CD4-positive, alpha-beta T cell (primary cell): ENCODE data around the gene DNMT3A. TPM values are rescaled to one million over a fixed set of nuclear protein-coding genes. Genes with fewer than 3 reads are reported as not detected.

ENCODE experiments used
- ATAC-seq: fragments of 200-7000 bp; cut with Tn5 transposase; one replicate; pipeline ENCODE4 v1.10.0; 2022; ENCODE audit warnings: mild to moderate bottlenecking; ENCODE audit not compliant: poor library complexity
- CTCF ChIA-PET: fragments of 350-600 bp; sonication (Branson Sonifier 250); formaldehyde crosslinking; loops from one replicate; lab custom pipeline; 2021; ENCODE audit warnings: antibody characterized with exemption, inconsistent platforms; lab: Charles Lee
- POLR2A ChIA-PET: fragments of 350-600 bp; sonication (Branson Sonifier 250); formaldehyde crosslinking; loops from one replicate; lab custom pipeline; 2021; ENCODE audit warnings: antibody characterized with exemption, inconsistent platforms; lab: Charles Lee
- DNase-seq, 14 experiments: peaks; one replicate each; pipeline ENCODE4 v3.0.0-alpha.2; 2013 to 2020; ENCODE audit warnings: mixed read lengths in 2 of 14
- H3K27ac ChIP-seq, 2 donors: one replicate each; pipeline versions ENCODE4 v1.5.1 to v1.7.0; 2013; ENCODE audit warnings: low read length in 2 of 2, low read depth in 1 of 2, mild to moderate bottlenecking in 1 of 2
- H3K27me3 ChIP-seq, 2 experiments: 1 replicate in 1 of 2; 2 replicates in 1 of 2; pipeline versions ENCODE4 v1.6.1 to v1.7.0; 2013; ENCODE audit warnings: low read length in 2 of 2, control low read depth in 1 of 2, mild to moderate bottlenecking in 1 of 2, moderate library complexity in 1 of 2; ENCODE audit not compliant: insufficient read depth in 2 of 2, control insufficient read depth in 1 of 2
- H3K36me3 ChIP-seq: one replicate; pipeline ENCODE4 v1.6.1; 2013; ENCODE audit warnings: low read length, control low read depth; ENCODE audit not compliant: insufficient read depth
- H3K4me1 ChIP-seq: one replicate; pipeline ENCODE4 v1.6.1; 2013; ENCODE audit warnings: low read length, control low read depth; ENCODE audit not compliant: insufficient read depth
- H3K4me3 ChIP-seq: one replicate; pipeline ENCODE4 v1.5.1; 2013; ENCODE audit warnings: mild to moderate bottlenecking, low read length, moderate library complexity
- H3K9me3 ChIP-seq, 2 experiments: 1 replicate in 1 of 2; 2 replicates in 1 of 2; pipeline versions ENCODE4 v1.6.1 to v1.7.0; 2013; ENCODE audit warnings: low read length in 2 of 2, mild to moderate bottlenecking in 2 of 2, control low read depth in 1 of 2, moderate library complexity in 1 of 2; ENCODE audit not compliant: control insufficient read depth in 1 of 2, insufficient read depth in 1 of 2
- H3K27ac Mint-ChIP-seq: one replicate; pipeline ENCODE4 v1.8.0; 2020; ENCODE audit warnings: mixed read lengths
- H3K27me3 Mint-ChIP-seq: one replicate; pipeline ENCODE4 v1.8.0; 2021; ENCODE audit warnings: mixed read lengths
- H3K36me3 Mint-ChIP-seq: one replicate; pipeline ENCODE4 v1.8.0; 2021; ENCODE audit warnings: low read depth, mixed read lengths
- H3K4me1 Mint-ChIP-seq: one replicate; pipeline ENCODE4 v1.8.0; 2021; ENCODE audit warnings: low read depth, mixed read lengths
- H3K4me3 Mint-ChIP-seq: one replicate; pipeline ENCODE4 v1.8.0; 2020; ENCODE audit warnings: mild to moderate bottlenecking, mixed read lengths
- H3K9me3 Mint-ChIP-seq: one replicate; pipeline ENCODE4 v1.8.0; 2020; ENCODE audit warnings: mixed read lengths
- CTCF ChIP-seq: fragments of 200-600 bp; IDR thresholded peaks from one replicate; pipeline ENCODE4 v1.8.0; 2022; ENCODE audit warnings: antibody characterized with exemption, mild to moderate bottlenecking
- intact Hi-C, 2 experiments: fragments of 100-400 bp; cut with DNase I in 1 of 2; cut with micrococcal nuclease in 1 of 2; formaldehyde crosslinking; loops; one replicate each; pipeline versions ENCODE4 v1.15.1 to v1.9.0; 2023 to 2025; cut with DNase I, micrococcal nuclease
- total RNA-seq, 174 experiments: library from RNA in 2 of 174; stranded (reverse) in 2 of 174; gene quantifications; one replicate each; pipeline ENCODE4 v1.2.3 and lab custom pipeline; 2021 to 2026

DNMT3A gene
- total RNA-seq, 2 experiments from 2014 or later: 57.1 to 62.1 TPM

- H3K9me3 ChIP-seq: no peaks in the 10 kb centered on the region
- peaks cover 25% of the 10 kb centered on the region for H3K36me3 Mint-ChIP-seq
- peak overlapping the region; percentile 99 for H3K27ac Mint-ChIP-seq
- H3K4me3 Mint-ChIP-seq: no peak overlapping the region
- peaks cover 14% of the 10 kb centered on the region for H3K36me3 ChIP-seq
- H3K4me3 ChIP-seq: no peak overlapping the region
- H3K4me1 Mint-ChIP-seq: peaks cover 56% of the 10 kb centered on the region
- intact Hi-C loops: no loop called here
- H3K27me3 Mint-ChIP-seq: no peaks in the 10 kb centered on the region
- DNase-seq (no peak), ATAC-seq (no peak)
- TF ChIP-seq CTCF: no peak
- ChIA-PET CTCF (interaction anchor here (1.1 kb wide), 1 partner anchor 15 kb away, joined by 4 read pairs; no protein-coding TSS in a partner anchor), POLR2A (interaction anchor here (0.9 to 2.0 kb wide), 3 partner anchors 16 to 31 kb away, joined by 4 to 5 read pairs (median 5); no protein-coding TSS in a partner anchor)
- no peaks in the 10 kb centered on the region for H3K27me3 ChIP-seq
- no peaks in the 10 kb centered on the region for H3K9me3 Mint-ChIP-seq
- H3K27ac ChIP-seq: peak overlapping the region; percentile 29 to 67
- peaks cover 77% of the 10 kb centered on the region for H3K4me1 ChIP-seq
These were observed 49.3 kb downstream of the DNMT3A start for GRCh38 chr2:25292408-25292807.

- peaks cover 82% of the 10 kb centered on the region for H3K4me1 ChIP-seq
- H3K9me3 ChIP-seq: no peaks in the 10 kb centered on the region
- DNase-seq: no peak
- intact Hi-C loops: no loop called here
- Mint-ChIP-seq H3K27ac (peak overlapping the region; percentile 99), H3K4me3 (no peak overlapping the region), H3K9me3 (no peaks in the 10 kb centered on the region), H3K36me3 (peaks cover 22% of the 10 kb centered on the region), H3K4me1 (peaks cover 64% of the 10 kb centered on the region), H3K27me3 (no peaks in the 10 kb centered on the region)
- no peak for TF ChIP-seq CTCF
- CTCF ChIA-PET: interaction anchor here (2.1 kb wide), 1 partner anchor 14 kb away, joined by 9 read pairs; no protein-coding TSS in a partner anchor
- no peak for ATAC-seq
- POLR2A ChIA-PET: interaction anchor here (0.7 to 2.0 kb wide), 3 partner anchors 14 to 38 kb away, joined by 3 to 5 read pairs (median 4); no protein-coding TSS in a partner anchor
- H3K27ac ChIP-seq: peak overlapping the region in 1 of 2 donors; percentile 56
- H3K36me3 ChIP-seq: peaks cover 7% of the 10 kb centered on the region
- no peak overlapping the region for H3K4me3 ChIP-seq
- H3K27me3 ChIP-seq: no peaks in the 10 kb centered on the region
These were observed 50.8 kb downstream of the DNMT3A start for GRCh38 chr2:25290811-25291495.

GRCh38 chr2:25286723-25287483, 54.8 kb downstream of the DNMT3A start:
- H3K4me1 ChIP-seq: peaks cover 77% of the 10 kb centered on the region
- ChIA-PET POLR2A (interaction anchor here (0.7 to 4.3 kb wide), 11 partner anchors 8 to 81 kb away, joined by 3 to 83 read pairs (median 8); no protein-coding TSS in a partner anchor), CTCF (interaction anchor here (1.5 to 2.4 kb wide), 3 partner anchors 10 to 90 kb away, joined by 5 to 11 read pairs (median 7); no protein-coding TSS in a partner anchor)
- no peak for ATAC-seq
- H3K4me1 Mint-ChIP-seq: peaks cover 52% of the 10 kb centered on the region
- H3K36me3 ChIP-seq: peaks cover 18% of the 10 kb centered on the region
- H3K4me3 Mint-ChIP-seq: peak overlapping the region; percentile 15
- TF ChIP-seq CTCF: no peak
- H3K36me3 Mint-ChIP-seq: peaks cover 23% of the 10 kb centered on the region
- H3K27ac Mint-ChIP-seq: peak overlapping the region; percentile 99
- peak overlapping the region; percentile 80 to 87 for H3K27ac ChIP-seq
- no peaks in the 10 kb centered on the region for H3K9me3 ChIP-seq
- no peaks in the 10 kb centered on the region for H3K27me3 ChIP-seq
- no peaks in the 10 kb centered on the region for H3K9me3 Mint-ChIP-seq
- H3K4me3 ChIP-seq: no peak overlapping the region
- no peak for DNase-seq
- intact Hi-C loops: loop anchor here in 1 of 2 experiments (5.0 kb wide), 1 partner anchor 35 kb away; no protein-coding TSS in a partner anchor
- H3K27me3 Mint-ChIP-seq: no peaks in the 10 kb centered on the region
